Natural killer cell (primary cell): ENCODE data around the gene ALKAL2. TPM values are rescaled to one million over a fixed set of nuclear protein-coding genes. Genes with fewer than 3 reads are reported as not detected.

Experiments used
- ATAC-seq, 3 donors: fragments of 150-1000 bp in 2 of 3; fragments of 200-7000 bp in 1 of 3; cut with Tn5 transposase; 1 replicate in 1 of 3; 2 replicates in 2 of 3; pipeline ENCODE4 v1.10.0; 2021; ENCODE audit warnings: mild to moderate bottlenecking in 2 of 3, moderate library complexity in 2 of 3
- DNase-seq, 2 donors: peaks; one replicate each; pipeline versions ENCODE4 v3.0.0 to v3.0.0-alpha.2; 2013 to 2021; ENCODE audit warnings: mixed read lengths in 1 of 2
- H3K27ac ChIP-seq: one replicate; pipeline ENCODE4 v1.5.1; 2013; ENCODE audit warnings: mild to moderate bottlenecking, low read length
- H3K27me3 ChIP-seq: one replicate; pipeline ENCODE4 v1.6.1; 2013; ENCODE audit warnings: low read length; ENCODE audit not compliant: control insufficient read depth, insufficient read depth
- H3K36me3 ChIP-seq: one replicate; pipeline ENCODE4 v1.6.1; 2013; ENCODE audit warnings: low read length; ENCODE audit not compliant: control insufficient read depth, insufficient read depth
- H3K4me1 ChIP-seq: one replicate; pipeline ENCODE4 v1.6.1; 2013; ENCODE audit warnings: low read length; ENCODE audit not compliant: control insufficient read depth, insufficient read depth
- H3K4me3 ChIP-seq: one replicate; pipeline ENCODE4 v1.5.1; 2013; ENCODE audit warnings: low read length
- H3K9me3 ChIP-seq: one replicate; pipeline ENCODE4 v1.6.1; 2013; ENCODE audit warnings: low read length; ENCODE audit not compliant: control insufficient read depth, insufficient read depth
- H3K27ac Mint-ChIP-seq, 2 donors: one replicate each; pipeline ENCODE4 v1.8.0; 2022; ENCODE audit warnings: mild to moderate bottlenecking in 2 of 2, mixed read lengths in 2 of 2, moderate library complexity in 1 of 2
- H3K27me3 Mint-ChIP-seq, 2 donors: one replicate each; pipeline ENCODE4 v1.8.0; 2022; ENCODE audit warnings: low read depth in 2 of 2, mixed read lengths in 2 of 2
- H3K36me3 Mint-ChIP-seq: one replicate; pipeline ENCODE4 v1.8.0; 2022; ENCODE audit warnings: mixed read lengths
- H3K4me1 Mint-ChIP-seq, 2 donors: one replicate each; pipeline ENCODE4 v1.8.0; 2022; ENCODE audit warnings: mixed read lengths in 2 of 2
- H3K4me3 Mint-ChIP-seq: one replicate; pipeline ENCODE4 v1.8.0; 2022; ENCODE audit warnings: mild to moderate bottlenecking, moderate library complexity, mixed read lengths
- H3K9me3 Mint-ChIP-seq, 2 donors: one replicate each; pipeline ENCODE4 v1.8.0; 2022; ENCODE audit warnings: mixed read lengths in 2 of 2
- CTCF ChIP-seq: fragments of 200-600 bp; IDR thresholded peaks from one replicate; pipeline ENCODE4 v1.8.0; 2022; ENCODE audit warnings: antibody characterized with exemption
- whole genome bisulfite sequencing: methylation state at CpG from one replicate; pipeline ENCODE4 v1.1.7; 2013; ENCODE audit warnings: missing lambda C conversion rate; ENCODE audit not compliant: insufficient coverage; 5-methylcytosine and 5-hydroxymethylcytosine counted together
- intact Hi-C: fragments of 100-400 bp; cut with micrococcal nuclease; formaldehyde crosslinking; loops from one replicate; pipeline ENCODE4 v1.14.2; 2022
- total RNA-seq, 4 donors: library from RNA; stranded (reverse); fragments of 120-200 nt in 1 of 4; gene quantifications; one replicate each; pipeline versions ENCODE4 v1.2.3 to v1.2.4, GENCODE V29; 2013 to 2022

Gene ALKAL2
- total RNA-seq, 3 donors from 2014 or later (not counting 1 experiment from before 2014, with no cell fraction given): 1.1 to 2.0 (median 1.7) TPM

- no peak for TF ChIP-seq CTCF
- Histone ChIP-seq H3K4me3 (no peak overlapping the region), H3K9me3 (no peaks in the 10 kb centered on the region), H3K27ac (no peak overlapping the region), H3K4me1 (no peaks in the 10 kb centered on the region), H3K27me3 (no peaks in the 10 kb centered on the region), H3K36me3 (no peaks in the 10 kb centered on the region)
- peaks cover 0 to 2% of the 10 kb centered on the region in 2 donors for H3K9me3 Mint-ChIP-seq
- H3K4me3 Mint-ChIP-seq: no peak overlapping the region
- H3K27ac Mint-ChIP-seq: no peak overlapping the region
- 58% methylated on average over 3 of the region's 3 CpGs for WGBS
- no peak for DNase-seq
- peaks cover 14% of the 10 kb centered on the region for H3K36me3 Mint-ChIP-seq
- intact Hi-C loops: no loop called here
- no peak for ATAC-seq
- no peaks in the 10 kb centered on the region for H3K27me3 Mint-ChIP-seq
- no peaks in the 10 kb centered on the region for H3K4me1 Mint-ChIP-seq
Observed at GRCh38 chr2:257429-257828, 30.5 kb downstream of the ALKAL2 start.

GRCh38 chr2:256094-256493 lies 31.8 kb downstream of the ALKAL2 start:
- DNase-seq: no peak
- no peaks in the 10 kb centered on the region for H3K9me3 ChIP-seq
- Mint-ChIP-seq H3K4me1 (no peaks in the 10 kb centered on the region), H3K9me3 (peaks cover 0 to 2% of the 10 kb centered on the region in 2 donors), H3K27me3 (no peaks in the 10 kb centered on the region), H3K36me3 (peaks cover 20% of the 10 kb centered on the region), H3K27ac (no peak overlapping the region), H3K4me3 (no peak overlapping the region)
- H3K27ac ChIP-seq: no peak overlapping the region
- 98% methylated on average over 3 of the region's 3 CpGs for WGBS
- H3K4me3 ChIP-seq: no peak overlapping the region
- intact Hi-C loops: no loop called here
- no peak for TF ChIP-seq CTCF
- no peaks in the 10 kb centered on the region for H3K4me1 ChIP-seq
- H3K36me3 ChIP-seq: peaks cover 2% of the 10 kb centered on the region
- ATAC-seq: no peak
- H3K27me3 ChIP-seq: no peaks in the 10 kb centered on the region

GRCh38 chr2:255195-255594 lies 32.7 kb downstream of the ALKAL2 start:
- peaks cover 0 to 2% of the 10 kb centered on the region in 2 donors for H3K9me3 Mint-ChIP-seq
- WGBS: 93% methylated on average over 2 of the region's 2 CpGs
- H3K27ac Mint-ChIP-seq: no peak overlapping the region

More at GRCh38 chr2:255195-255594, 32.7 kb downstream of the ALKAL2 start:
- DNase-seq (no peak), ATAC-seq (no peak)
- no peaks in the 10 kb centered on the region for H3K27me3 ChIP-seq
- H3K27ac ChIP-seq: no peak overlapping the region
- no peak overlapping the region for H3K4me3 ChIP-seq
- Mint-ChIP-seq H3K4me1 (no peaks in the 10 kb centered on the region), H3K27me3 (no peaks in the 10 kb centered on the region), H3K36me3 (peaks cover 20% of the 10 kb centered on the region), H3K4me3 (no peak overlapping the region)
- TF ChIP-seq CTCF: no peak
- H3K9me3 ChIP-seq: no peaks in the 10 kb centered on the region
- no peaks in the 10 kb centered on the region for H3K4me1 ChIP-seq
- intact Hi-C loops: no loop called here
- peaks cover 2% of the 10 kb centered on the region for H3K36me3 ChIP-seq
